Memory B cell (primary cell): ENCODE results near the gene GPR37L1.
A peak's percentile ranks its signal among the peaks of the same experiment; 100 is the strongest.

Source experiments
- ATAC-seq: fragments of 150-1000 bp; cut with Tn5 transposase; 2 replicates; pipeline ENCODE4 v1.10.0; 2021; ENCODE audit warnings: low read depth, mild to moderate bottlenecking, moderate library complexity
- DNase-seq, 2 donors: peaks; one replicate each; pipeline ENCODE4 v3.0.0; 2022; ENCODE audit warnings: low spot score in 2 of 2
- H3K27ac Mint-ChIP-seq: one replicate; pipeline ENCODE4 v1.8.0; 2022; ENCODE audit warnings: mild to moderate bottlenecking, moderate library complexity, mixed read lengths
- H3K27me3 Mint-ChIP-seq: one replicate; pipeline ENCODE4 v1.8.0; 2022; ENCODE audit warnings: mixed read lengths
- H3K36me3 Mint-ChIP-seq: one replicate; pipeline ENCODE4 v1.8.0; 2022; ENCODE audit warnings: mild to moderate bottlenecking, mixed read lengths
- H3K4me1 Mint-ChIP-seq: one replicate; pipeline ENCODE4 v1.8.0; 2022; ENCODE audit warnings: mixed read lengths
- H3K4me3 Mint-ChIP-seq: one replicate; pipeline ENCODE4 v1.8.0; 2022; ENCODE audit warnings: mild to moderate bottlenecking, moderate library complexity, mixed read lengths
- H3K9me3 Mint-ChIP-seq: one replicate; pipeline ENCODE4 v1.8.0; 2022; ENCODE audit warnings: mixed read lengths

Gene GPR37L1

GRCh38 chr1:202150187-202150586, 27.5 kb downstream of the GPR37L1 start:
- peaks cover 18% of the 10 kb centered on the region for H3K36me3 Mint-ChIP-seq
- no peak overlapping the region for H3K4me3 Mint-ChIP-seq
- H3K27ac Mint-ChIP-seq: no peak overlapping the region

GRCh38 chr1:202150602-202151001, 27.9 kb downstream of the GPR37L1 start:
- no peaks in the 10 kb centered on the region for H3K9me3 Mint-ChIP-seq
- no peak for ATAC-seq
- no peak overlapping the region for H3K27ac Mint-ChIP-seq
- peaks cover 5% of the 10 kb centered on the region for H3K4me1 Mint-ChIP-seq
- no peak for DNase-seq
- H3K27me3 Mint-ChIP-seq: no peaks in the 10 kb centered on the region
- H3K4me3 Mint-ChIP-seq: no peak overlapping the region
- H3K36me3 Mint-ChIP-seq: peaks cover 18% of the 10 kb centered on the region

More at GRCh38 chr1:202150187-202150586, 27.5 kb downstream of the GPR37L1 start:
- ATAC-seq (no peak), DNase-seq (no peak)
- Mint-ChIP-seq H3K9me3 (no peaks in the 10 kb centered on the region), H3K4me1 (peaks cover 8% of the 10 kb centered on the region), H3K27me3 (no peaks in the 10 kb centered on the region)

GRCh38 chr1:202151045-202151444, 28.3 kb downstream of the GPR37L1 start:
- H3K4me3 Mint-ChIP-seq: no peak overlapping the region
- DNase-seq: no peak
- ATAC-seq: no peak
- H3K27ac Mint-ChIP-seq: no peak overlapping the region
- peaks cover 18% of the 10 kb centered on the region for H3K36me3 Mint-ChIP-seq
- H3K9me3 Mint-ChIP-seq: no peaks in the 10 kb centered on the region
- peaks cover 7% of the 10 kb centered on the region for H3K4me1 Mint-ChIP-seq
- no peaks in the 10 kb centered on the region for H3K27me3 Mint-ChIP-seq

- DNase-seq (no peak), ATAC-seq (no peak)
- no peaks in the 10 kb centered on the region for H3K9me3 Mint-ChIP-seq
- H3K27ac Mint-ChIP-seq: no peak overlapping the region
- peaks cover 7% of the 10 kb centered on the region for H3K4me1 Mint-ChIP-seq
- H3K36me3 Mint-ChIP-seq: peaks cover 18% of the 10 kb centered on the region
- H3K27me3 Mint-ChIP-seq: no peaks in the 10 kb centered on the region
- no peak overlapping the region for H3K4me3 Mint-ChIP-seq
These were observed 29.7 kb downstream of the GPR37L1 start for GRCh38 chr1:202152399-202152798.

- H3K4me3 Mint-ChIP-seq: no peak overlapping the region
- DNase-seq (no peak), ATAC-seq (no peak)
- no peaks in the 10 kb centered on the region for H3K27me3 Mint-ChIP-seq
- peaks cover 18% of the 10 kb centered on the region for H3K36me3 Mint-ChIP-seq
- H3K27ac Mint-ChIP-seq: no peak overlapping the region
- H3K4me1 Mint-ChIP-seq: peaks cover 7% of the 10 kb centered on the region
- no peaks in the 10 kb centered on the region for H3K9me3 Mint-ChIP-seq
These were observed 30.6 kb downstream of the GPR37L1 start for GRCh38 chr1:202153284-202153683.

GRCh38 chr1:202154148-202154765, 31.5 kb downstream of the GPR37L1 start:
- Mint-ChIP-seq H3K4me1 (peaks cover 10% of the 10 kb centered on the region), H3K27me3 (no peaks in the 10 kb centered on the region), H3K4me3 (no peak overlapping the region), H3K27ac (peak overlapping the region; percentile 31), H3K9me3 (no peaks in the 10 kb centered on the region), H3K36me3 (peaks cover 18% of the 10 kb centered on the region)
- DNase-seq: no peak
- no peak for ATAC-seq

GRCh38 chr1:202154766-202155477, 32.2 kb downstream of the GPR37L1 start:
- DNase-seq: peak; percentile 47 to 52
- Mint-ChIP-seq H3K4me3 (no peak overlapping the region), H3K27me3 (no peaks in the 10 kb centered on the region), H3K27ac (peak overlapping the region; percentile 31), H3K9me3 (no peaks in the 10 kb centered on the region), H3K4me1 (peaks cover 15% of the 10 kb centered on the region), H3K36me3 (peaks cover 18% of the 10 kb centered on the region)
- ATAC-seq: peak; percentile 77

- peaks cover 17% of the 10 kb centered on the region for H3K36me3 Mint-ChIP-seq
These were observed 32.8 kb downstream of the GPR37L1 start for GRCh38 chr1:202155478-202156021.

GRCh38 chr1:202156590-202156989, 33.9 kb downstream of the GPR37L1 start:
- DNase-seq: no peak
- Mint-ChIP-seq H3K9me3 (no peaks in the 10 kb centered on the region), H3K27ac (no peak overlapping the region), H3K4me1 (peaks cover 32% of the 10 kb centered on the region), H3K4me3 (no peak overlapping the region), H3K27me3 (no peaks in the 10 kb centered on the region), H3K36me3 (peaks cover 9% of the 10 kb centered on the region)
- ATAC-seq: no peak

More at GRCh38 chr1:202155478-202156021, 32.8 kb downstream of the GPR37L1 start:
- Mint-ChIP-seq H3K4me1 (peaks cover 21% of the 10 kb centered on the region), H3K27me3 (no peaks in the 10 kb centered on the region), H3K27ac (no peak overlapping the region), H3K9me3 (no peaks in the 10 kb centered on the region), H3K4me3 (no peak overlapping the region)
- no peak for ATAC-seq
- DNase-seq: no peak

GRCh38 chr1:202157945-202158344, 35.2 kb downstream of the GPR37L1 start:
- Mint-ChIP-seq H3K4me3 (no peak overlapping the region), H3K27ac (peak overlapping the region; percentile 83), H3K9me3 (no peaks in the 10 kb centered on the region), H3K27me3 (no peaks in the 10 kb centered on the region), H3K4me1 (peaks cover 41% of the 10 kb centered on the region), H3K36me3 (peaks cover 9% of the 10 kb centered on the region)
- DNase-seq (no peak), ATAC-seq (no peak)

GRCh38 chr1:202158810-202159533, 36.3 kb downstream of the GPR37L1 start:
- H3K4me3 Mint-ChIP-seq: peak overlapping the region; percentile 90
- H3K36me3 Mint-ChIP-seq: peaks cover 4% of the 10 kb centered on the region
- DNase-seq (no peak), ATAC-seq (no peak)
- H3K27ac Mint-ChIP-seq: peak overlapping the region; percentile 83
- peaks cover 45% of the 10 kb centered on the region for H3K4me1 Mint-ChIP-seq
- no peaks in the 10 kb centered on the region for H3K27me3 Mint-ChIP-seq
- no peaks in the 10 kb centered on the region for H3K9me3 Mint-ChIP-seq

GRCh38 chr1:202159534-202160371, 37.0 kb downstream of the GPR37L1 start:
- ATAC-seq (no peak), DNase-seq (peak in 1 of 2 donors; percentile 43)
- H3K27ac Mint-ChIP-seq: peak overlapping the region; percentile 83
- no peaks in the 10 kb centered on the region for H3K27me3 Mint-ChIP-seq
- peaks cover 2% of the 10 kb centered on the region for H3K36me3 Mint-ChIP-seq
- peak overlapping the region; percentile 90 for H3K4me3 Mint-ChIP-seq
- H3K4me1 Mint-ChIP-seq: peaks cover 50% of the 10 kb centered on the region
- H3K9me3 Mint-ChIP-seq: no peaks in the 10 kb centered on the region

- H3K36me3 Mint-ChIP-seq: no peaks in the 10 kb centered on the region
- no peaks in the 10 kb centered on the region for H3K9me3 Mint-ChIP-seq
- no peaks in the 10 kb centered on the region for H3K27me3 Mint-ChIP-seq
- H3K27ac Mint-ChIP-seq: peak within 1 kb of the TSS; percentile 83
- ATAC-seq (peak; percentile 64), DNase-seq (peak; percentile 54 to 69)
- H3K4me1 Mint-ChIP-seq: peaks cover 48% of the 10 kb centered on the region
- peak within 1 kb of the TSS; percentile 90 for H3K4me3 Mint-ChIP-seq
These were observed 37.7 kb downstream of the GPR37L1 start, which contains the start of gene PTPN7 for GRCh38 chr1:202160377-202160940. Gene PTPN7 (minus strand): TSS chr1:202160602. CDS start chr1:202159402, 1,200 bp downstream.
